ENCODE results near the gene MTERF2. TPM values are rescaled to one million over a fixed set of nuclear protein-coding genes. Genes with fewer than 3 reads are reported as not detected.

Gene MTERF2
- total RNA-seq, 1 experiment from 2014 or later: 5.0 TPM

DNA sequence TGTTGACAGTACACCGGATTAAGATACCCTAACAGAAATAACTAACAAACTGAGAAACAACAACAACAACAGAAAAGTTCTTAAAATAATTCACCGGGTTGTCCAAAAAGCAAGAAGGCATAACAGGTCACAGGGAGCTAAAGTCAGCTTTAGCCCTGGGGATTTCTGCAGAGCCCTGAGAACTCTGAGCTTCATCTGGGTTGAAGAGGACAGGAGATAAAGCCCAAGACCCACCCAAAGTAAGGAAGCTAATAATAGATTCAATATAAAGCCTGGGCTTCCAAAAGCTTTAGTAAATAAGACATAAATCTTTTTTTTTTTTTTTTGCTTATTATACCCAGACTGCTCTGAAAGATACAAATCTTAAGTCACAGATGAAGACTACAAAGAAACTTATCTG is 44.1 kb upstream of the MTERF2 start:
- H3K27ac Mint-ChIP-seq: no peak overlapping the region
- H3K4me3 Mint-ChIP-seq: no peak overlapping the region
- Histone ChIP-seq H3K4ac (ENCODE audit: low read depth, low read length) (no peak overlapping the region), H4K20me1 (ENCODE audit: control insufficient read depth, insufficient read depth, insufficient read length) (no peaks in the 10 kb centered on the region), H3K23ac (ENCODE audit: insufficient read length, low read depth, low read length) (no peak overlapping the region), H2BK15ac (ENCODE audit: low read depth, low read length) (no peak overlapping the region), H2BK12ac (ENCODE audit: insufficient read length, low read depth, low read length) (no peak overlapping the region), H3K9me3 (ENCODE audit: control insufficient read depth, low read depth, low read length) (no peaks in the 10 kb centered on the region), H2BK20ac (ENCODE audit: low read depth, low read length, poor library complexity, severe bottlenecking) (no peak overlapping the region), H4K8ac (replicated peaks; ENCODE audit: insufficient read length, low read depth, low read length) (no peak overlapping the region), H2AFZ (ENCODE audit: low read length) (no peak overlapping the region), H3K27me3 (ENCODE audit: insufficient read depth, low read length) (no peaks in the 10 kb centered on the region), H3K27ac (ENCODE audit: insufficient read length, low read depth, low read length) (no peak overlapping the region), H3K9ac (ENCODE audit: extremely low read depth, insufficient read length, low read length) (no peak overlapping the region), H2BK120ac (ENCODE audit: low read depth, low read length, poor library complexity, severe bottlenecking) (no peak overlapping the region), H2AK5ac (ENCODE audit: insufficient read length, low read length) (no peak overlapping the region), H3K18ac (ENCODE audit: insufficient read length, low read depth, low read length) (no peak overlapping the region), H3T11ph (ENCODE audit: low read length) (no peak overlapping the region), H3K14ac (ENCODE audit: insufficient read depth, low read length) (no peak overlapping the region), H3K23me2 (ENCODE audit: insufficient read length, low read depth, low read length, poor library complexity, severe bottlenecking) (no peaks in the 10 kb centered on the region), H3K4me2 (ENCODE audit: insufficient read depth, insufficient read length, low read length) (no peak overlapping the region), H3K79me2 (ENCODE audit: insufficient read depth, low read length) (no peaks in the 10 kb centered on the region; the same call in none of the 2 replicates), H3K4me1 (ENCODE audit: insufficient read depth, low read length) (no peaks in the 10 kb centered on the region), H2BK5ac (ENCODE audit: insufficient read length, low read length) (no peak overlapping the region), H4K91ac (ENCODE audit: insufficient read length, low read depth, low read length) (no peak overlapping the region), H3K56ac (ENCODE audit: insufficient read length, low read depth, low read length) (no peak overlapping the region), H3K79me1 (ENCODE audit: insufficient read depth, low read depth, low read length, poor library complexity, severe bottlenecking) (no peaks in the 10 kb centered on the region), H4K5ac (ENCODE audit: insufficient read length, low read depth, low read length) (no peak overlapping the region)
- TF ChIP-seq, protein P1, sequence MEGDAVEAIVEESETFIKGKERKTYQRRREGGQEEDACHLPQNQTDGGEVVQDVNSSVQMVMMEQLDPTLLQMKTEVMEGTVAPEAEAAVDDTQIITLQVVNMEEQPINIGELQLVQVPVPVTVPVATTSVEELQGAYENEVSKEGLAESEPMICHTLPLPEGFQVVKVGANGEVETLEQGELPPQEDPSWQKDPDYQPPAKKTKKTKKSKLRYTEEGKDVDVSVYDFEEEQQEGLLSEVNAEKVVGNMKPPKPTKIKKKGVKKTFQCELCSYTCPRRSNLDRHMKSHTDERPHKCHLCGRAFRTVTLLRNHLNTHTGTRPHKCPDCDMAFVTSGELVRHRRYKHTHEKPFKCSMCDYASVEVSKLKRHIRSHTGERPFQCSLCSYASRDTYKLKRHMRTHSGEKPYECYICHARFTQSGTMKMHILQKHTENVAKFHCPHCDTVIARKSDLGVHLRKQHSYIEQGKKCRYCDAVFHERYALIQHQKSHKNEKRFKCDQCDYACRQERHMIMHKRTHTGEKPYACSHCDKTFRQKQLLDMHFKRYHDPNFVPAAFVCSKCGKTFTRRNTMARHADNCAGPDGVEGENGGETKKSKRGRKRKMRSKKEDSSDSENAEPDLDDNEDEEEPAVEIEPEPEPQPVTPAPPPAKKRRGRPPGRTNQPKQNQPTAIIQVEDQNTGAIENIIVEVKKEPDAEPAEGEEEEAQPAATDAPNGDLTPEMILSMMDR (conservative IDR thresholded peaks at IDR 0.05): no peak
- H3K36me3 Mint-ChIP-seq (ENCODE audit: insufficient read depth in 1 of 3, low read depth in 3 of 3): peaks cover 0 to 4% (median 0%) of the 10 kb centered on the region in 3 experiments; a peak in 2 of 7 replicates
- H3K4me1 Mint-ChIP-seq: peaks cover 0 to 5% of the 10 kb centered on the region in 2 experiments; a peak in 1 of 4 replicates
- no CpG with 5 or more reads among the region's 2 CpGs for WGBS (ENCODE audit: extremely low coverage, insufficient read length, low lambda C conversion rate)
- no peaks in the 10 kb centered on the region for H3K27me3 Mint-ChIP-seq (ENCODE audit: low read depth)
- H3K9me3 Mint-ChIP-seq: no peaks in the 10 kb centered on the region
- DNase-seq: no peak

All from H9 (cell line).